SK-N-MC (cell line): ENCODE results near the gene OR51B6.

Experiments
- EZH2 ChIP-seq: fragments of 200-600 bp; sonication (generic); IDR thresholded peaks from one replicate; pipeline ENCODE4 v1.6.1; 2017; ENCODE audit warnings: antibody characterized with exemption
- FOXP2 ChIP-seq: optimal IDR thresholded peaks from 2 replicates; pipeline ENCODE3; 2011; ENCODE audit warnings: mild to moderate bottlenecking, moderate library complexity; ENCODE audit not compliant: insufficient read depth; ENCODE audit errors: extremely low read length, control extremely low read depth
- POLR2AphosphoS5 ChIP-seq: IDR thresholded peaks from 2 replicates; pipeline ENCODE4 v1.6.1; 2012; ENCODE audit warnings: mild to moderate bottlenecking, low read depth, low read length, borderline replicate concordance

DNA sequence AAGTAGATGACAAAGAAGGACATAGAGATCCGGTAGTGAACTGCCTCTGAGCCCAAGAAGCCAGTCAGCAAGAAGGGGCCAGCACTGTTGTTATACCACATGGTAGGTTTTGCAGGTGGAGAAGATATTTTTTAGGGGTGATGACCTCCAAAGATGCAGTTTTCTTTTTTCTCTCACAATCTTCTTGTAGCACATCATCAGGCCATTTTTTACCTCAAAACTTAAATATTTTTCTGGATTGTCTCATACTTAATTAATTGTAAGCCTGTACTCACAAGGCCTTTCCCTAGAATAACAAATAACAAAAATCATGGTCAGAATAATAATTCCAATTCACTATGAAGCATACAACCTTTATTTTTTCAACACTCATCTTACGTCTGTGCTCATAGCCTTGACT is 49.5 kb upstream of the OR51B6 start, which contains the start of gene OR51B4:
- TF ChIP-seq POLR2AphosphoS5 (no peak), FOXP2 (no peak), EZH2 (no peak)
